NT2/D1 (cell line): Measurements from ENCODE around the gene PSMD8.

Experiments used
- SUZ12 ChIP-seq: IDR thresholded peaks from 2 replicates; pipeline ENCODE4 v1.6.1; 2011; ENCODE audit not compliant: insufficient read length, insufficient read depth; ENCODE audit errors: extremely low read depth
- YY1 ChIP-seq: IDR thresholded peaks from 2 replicates; pipeline ENCODE4 v1.6.1; 2011; ENCODE audit not compliant: insufficient read length, insufficient read depth
- ZNF274 ChIP-seq: IDR thresholded peaks from 2 replicates; pipeline ENCODE4 v1.6.1; 2011; ENCODE audit warnings: mild to moderate bottlenecking, low read depth, low read length

DNA sequence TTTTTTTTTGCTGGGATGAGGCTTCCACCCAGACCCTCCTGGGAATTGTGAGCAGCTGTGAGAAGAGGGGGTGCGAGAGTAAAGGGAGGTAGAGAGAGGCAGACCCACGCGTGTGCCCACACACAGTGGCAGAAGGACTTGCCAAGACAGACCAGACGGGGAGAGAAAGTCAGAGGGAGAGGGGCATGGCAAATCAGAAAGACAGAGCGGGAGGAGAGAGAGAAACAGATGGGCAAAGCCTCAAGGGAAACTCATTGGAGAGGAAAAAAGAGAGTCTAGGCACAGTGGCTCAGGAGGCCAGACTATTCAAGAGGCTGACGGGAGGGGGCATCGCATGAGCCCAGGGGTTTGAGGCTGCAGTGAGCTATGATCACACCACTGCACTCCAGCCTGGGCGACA, 21.8 kb upstream of the PSMD8 start:
- TF ChIP-seq YY1 (no peak), ZNF274 (no peak), SUZ12 (no peak)
